ENCODE data around the gene KPNA5.
"Not testable (repeated sequence)": the region's sequence is repeated elsewhere in the genome, so short reads cannot be mapped to it uniquely, and the experiment has no call there.

Gene KPNA5

GRCh38 chr6:116651916-116652315 is 29.1 kb upstream of the KPNA5 start:
- no peak overlapping the region for H3K4ac ChIP-seq (ENCODE audit: low read depth, low read length)
- H3K18ac ChIP-seq (ENCODE audit: low read length), result no peak overlapping the region
- no peaks in the 10 kb centered on the region for H3K36me3 ChIP-seq (ENCODE audit: control insufficient read depth, insufficient read depth, low read length)
- no peak overlapping the region for H2AK5ac ChIP-seq (ENCODE audit: low read length)
- H3K79me2 ChIP-seq (ENCODE audit: control insufficient read depth, insufficient read depth, low read length), result no peaks in the 10 kb centered on the region
- no peak overlapping the region for H3K23ac ChIP-seq (ENCODE audit: low read length)
- no peaks in the 10 kb centered on the region for H3K4me1 ChIP-seq (ENCODE audit: control insufficient read depth, low read depth, low read length)
- 100% methylated on average over 1 of the region's 4 CpGs for WGBS (ENCODE audit: extremely low coverage, insufficient coverage, low lambda C conversion rate)
- no peaks in the 10 kb centered on the region for H3K79me1 ChIP-seq (ENCODE audit: low read length)
- H4K5ac ChIP-seq (ENCODE audit: low read length), result no peak overlapping the region
- H2BK5ac ChIP-seq (ENCODE audit: low read length), result no peak overlapping the region
- H3K27me3 ChIP-seq (ENCODE audit: insufficient read depth, low read length, poor library complexity), result no peaks in the 10 kb centered on the region
- H3K4me2 ChIP-seq (ENCODE audit: low read length), result no peak overlapping the region
- H2BK120ac ChIP-seq (ENCODE audit: low read depth, low read length), result no peak overlapping the region
- H2BK15ac ChIP-seq (replicated peaks; ENCODE audit: low read depth), result no peak overlapping the region
- no peak overlapping the region for H3K4me3 ChIP-seq (ENCODE audit: low read length)
- H3K9ac ChIP-seq (ENCODE audit: low read length), result no peak overlapping the region
- no peak for DNase-seq
- no peak overlapping the region for H3K56ac ChIP-seq (ENCODE audit: low read length)
- no peak overlapping the region for H3K27ac ChIP-seq (ENCODE audit: low read depth, low read length)
- H4K8ac ChIP-seq (ENCODE audit: low read depth, low read length), result no peak overlapping the region

- H3K4me3 ChIP-seq (ENCODE audit: low read length), result no peak overlapping the region
- H4K5ac ChIP-seq (ENCODE audit: low read length), result no peak overlapping the region
- no peak overlapping the region for H3K9ac ChIP-seq (ENCODE audit: low read length)
- H3K18ac ChIP-seq (ENCODE audit: low read length), result no peak overlapping the region
- no peak overlapping the region for H2BK5ac ChIP-seq (ENCODE audit: low read length)
- H3K27me3 ChIP-seq (ENCODE audit: insufficient read depth, low read length, poor library complexity), result no peaks in the 10 kb centered on the region
- H3K23ac ChIP-seq (ENCODE audit: low read length), result no peak overlapping the region
- no peak overlapping the region for H2BK120ac ChIP-seq (ENCODE audit: low read depth, low read length)
- no peak overlapping the region for H4K8ac ChIP-seq (ENCODE audit: low read depth, low read length)
- no peaks in the 10 kb centered on the region for H3K36me3 ChIP-seq (ENCODE audit: control insufficient read depth, insufficient read depth, low read length)
- H3K27ac ChIP-seq (ENCODE audit: low read depth, low read length), result no peak overlapping the region
- no peak overlapping the region for H3K56ac ChIP-seq (ENCODE audit: low read length)
- H3K4me2 ChIP-seq (ENCODE audit: low read length), result no peak overlapping the region
- no peak overlapping the region for H3K4ac ChIP-seq (ENCODE audit: low read depth, low read length)
- peaks cover 9% of the 10 kb centered on the region for H3K79me1 ChIP-seq (ENCODE audit: low read length)
- no peak for DNase-seq
- H2AK5ac ChIP-seq (ENCODE audit: low read length), result no peak overlapping the region
- H2BK15ac ChIP-seq (replicated peaks; ENCODE audit: low read depth), result no peak overlapping the region
- no peaks in the 10 kb centered on the region for H3K4me1 ChIP-seq (ENCODE audit: control insufficient read depth, low read depth, low read length)
- peaks cover 15% of the 10 kb centered on the region for H3K79me2 ChIP-seq (ENCODE audit: control insufficient read depth, insufficient read depth, low read length)
Measured at GRCh38 chr6:116661594-116661993, 19.4 kb upstream of the KPNA5 start.

- Histone ChIP-seq H4K5ac (ENCODE audit: low read length) (no peak overlapping the region), H3K27me3 (ENCODE audit: insufficient read depth, low read length, poor library complexity) (no peaks in the 10 kb centered on the region), H3K4me2 (ENCODE audit: low read length) (no peak overlapping the region), H3K36me3 (ENCODE audit: control insufficient read depth, insufficient read depth, low read length) (no peaks in the 10 kb centered on the region), H3K79me1 (ENCODE audit: low read length) (peaks cover 9% of the 10 kb centered on the region), H3K18ac (ENCODE audit: low read length) (no peak overlapping the region), H2AK5ac (ENCODE audit: low read length) (no peak overlapping the region), H2BK120ac (ENCODE audit: low read depth, low read length) (no peak overlapping the region), H3K27ac (ENCODE audit: low read depth, low read length) (no peak overlapping the region), H2BK5ac (ENCODE audit: low read length) (no peak overlapping the region), H3K4ac (ENCODE audit: low read depth, low read length) (no peak overlapping the region), H3K4me3 (ENCODE audit: low read length) (no peak overlapping the region), H2BK15ac (replicated peaks; ENCODE audit: low read depth) (no peak overlapping the region), H3K79me2 (ENCODE audit: control insufficient read depth, insufficient read depth, low read length) (peaks cover 17% of the 10 kb centered on the region), H4K8ac (ENCODE audit: low read depth, low read length) (no peak overlapping the region), H3K4me1 (ENCODE audit: control insufficient read depth, low read depth, low read length) (no peaks in the 10 kb centered on the region), H3K23ac (ENCODE audit: low read length) (no peak overlapping the region), H3K9ac (ENCODE audit: low read length) (no peak overlapping the region), H3K56ac (ENCODE audit: low read length) (no peak overlapping the region)
- peak; percentile 11 for DNase-seq
- WGBS (ENCODE audit: extremely low coverage, insufficient coverage, low lambda C conversion rate), result no CpG with 5 or more reads among the region's 1 CpG
Measured at GRCh38 chr6:116662202-116662601, 18.8 kb upstream of the KPNA5 start.

- Histone ChIP-seq H4K5ac (ENCODE audit: low read length) (no peak overlapping the region), H3K9ac (ENCODE audit: low read length) (no peak overlapping the region), H4K8ac (ENCODE audit: low read depth, low read length) (no peak overlapping the region), H2BK120ac (ENCODE audit: low read depth, low read length) (no peak overlapping the region), H3K27ac (ENCODE audit: low read depth, low read length) (no peak overlapping the region), H2BK15ac (replicated peaks; ENCODE audit: low read depth) (no peak overlapping the region), H3K4me1 (ENCODE audit: control insufficient read depth, low read depth, low read length) (no peaks in the 10 kb centered on the region), H3K36me3 (ENCODE audit: control insufficient read depth, insufficient read depth, low read length) (no peaks in the 10 kb centered on the region), H3K56ac (ENCODE audit: low read length) (no peak overlapping the region), H3K27me3 (ENCODE audit: insufficient read depth, low read length, poor library complexity) (no peaks in the 10 kb centered on the region), H2BK5ac (ENCODE audit: low read length) (no peak overlapping the region), H2AK5ac (ENCODE audit: low read length) (no peak overlapping the region), H3K4me3 (ENCODE audit: low read length) (no peak overlapping the region), H3K79me2 (ENCODE audit: control insufficient read depth, insufficient read depth, low read length) (peaks cover 22% of the 10 kb centered on the region), H3K4ac (ENCODE audit: low read depth, low read length) (no peak overlapping the region), H3K23ac (ENCODE audit: low read length) (no peak overlapping the region), H3K18ac (ENCODE audit: low read length) (no peak overlapping the region), H3K79me1 (ENCODE audit: low read length) (peaks cover 9% of the 10 kb centered on the region), H3K4me2 (ENCODE audit: low read length) (no peak overlapping the region)
- DNase-seq, result no peak
- WGBS (ENCODE audit: extremely low coverage, insufficient coverage, low lambda C conversion rate), result no CpG with 5 or more reads among the region's 3 CpGs
Measured at GRCh38 chr6:116663308-116663707, 17.7 kb upstream of the KPNA5 start.

- DNase-seq; H2BK5ac ChIP-seq (ENCODE audit: low read length); H3K56ac ChIP-seq (ENCODE audit: low read length); H3K9ac ChIP-seq (ENCODE audit: low read length); H3K79me1 ChIP-seq (ENCODE audit: low read length); H3K36me3 ChIP-seq (ENCODE audit: control insufficient read depth, insufficient read depth, low read length); H3K27me3 ChIP-seq (ENCODE audit: insufficient read depth, low read length, poor library complexity); H2BK120ac ChIP-seq (ENCODE audit: low read depth, low read length); H3K4me2 ChIP-seq (ENCODE audit: low read length); H3K18ac ChIP-seq (ENCODE audit: low read length); H3K4ac ChIP-seq (ENCODE audit: low read depth, low read length); H2BK15ac ChIP-seq (replicated peaks; ENCODE audit: low read depth); H3K23ac ChIP-seq (ENCODE audit: low read length); H4K8ac ChIP-seq (ENCODE audit: low read depth, low read length); H2AK5ac ChIP-seq (ENCODE audit: low read length); H3K27ac ChIP-seq (ENCODE audit: low read depth, low read length); H3K4me3 ChIP-seq (ENCODE audit: low read length); H4K5ac ChIP-seq (ENCODE audit: low read length); H3K4me1 ChIP-seq (ENCODE audit: control insufficient read depth, low read depth, low read length): not testable (repeated sequence)
- peaks cover 23% of the 10 kb centered on the region for H3K79me2 ChIP-seq (ENCODE audit: control insufficient read depth, insufficient read depth, low read length)
- no CpG with 5 or more reads among the region's 2 CpGs for WGBS (ENCODE audit: extremely low coverage, insufficient coverage, low lambda C conversion rate)
Measured at GRCh38 chr6:116664169-116664568, 16.8 kb upstream of the KPNA5 start.

- Histone ChIP-seq H3K79me2 (ENCODE audit: control insufficient read depth, insufficient read depth, low read length) (peaks cover 23% of the 10 kb centered on the region), H3K23ac (ENCODE audit: low read length) (no peak overlapping the region), H3K27ac (ENCODE audit: low read depth, low read length) (no peak overlapping the region), H3K9ac (ENCODE audit: low read length) (no peak overlapping the region), H2BK120ac (ENCODE audit: low read depth, low read length) (no peak overlapping the region), H3K4me3 (ENCODE audit: low read length) (no peak overlapping the region), H2BK15ac (replicated peaks; ENCODE audit: low read depth) (no peak overlapping the region), H3K18ac (ENCODE audit: low read length) (no peak overlapping the region), H2BK5ac (ENCODE audit: low read length) (no peak overlapping the region), H4K8ac (ENCODE audit: low read depth, low read length) (no peak overlapping the region), H3K4me2 (ENCODE audit: low read length) (no peak overlapping the region), H3K27me3 (ENCODE audit: insufficient read depth, low read length, poor library complexity) (no peaks in the 10 kb centered on the region), H3K4ac (ENCODE audit: low read depth, low read length) (no peak overlapping the region), H4K5ac (ENCODE audit: low read length) (no peak overlapping the region), H3K56ac (ENCODE audit: low read length) (no peak overlapping the region), H3K36me3 (ENCODE audit: control insufficient read depth, insufficient read depth, low read length) (no peaks in the 10 kb centered on the region), H3K79me1 (ENCODE audit: low read length) (peaks cover 7% of the 10 kb centered on the region), H3K4me1 (ENCODE audit: control insufficient read depth, low read depth, low read length) (no peaks in the 10 kb centered on the region), H2AK5ac (ENCODE audit: low read length) (no peak overlapping the region)
- no peak for DNase-seq
- no CpG with 5 or more reads among the region's 7 CpGs for WGBS (ENCODE audit: extremely low coverage, insufficient coverage, low lambda C conversion rate)
Measured at GRCh38 chr6:116665464-116665863, 15.5 kb upstream of the KPNA5 start.

Measured in mesendoderm (in vitro differentiated cells).